Stimulated activated CD8-positive, alpha-beta memory T cell treated with anti-CD3 and anti-CD28 coated beads, Interleukin-7, amount 100 ng/mL, for 24 hours (primary cell): ENCODE results near the gene DSE.

Source experiments
- DNase-seq: peaks from one replicate; pipeline ENCODE4 v3.0.0-alpha.2; 2020; ENCODE audit warnings: low read depth

Gene DSE

GRCh38 chr6:116485559-116486184 lies 114.9 kb downstream of the DSE start:
- DNase-seq = no peak

GRCh38 chr6:116491610-116492330 lies 121.0 kb downstream of the DSE start:
- DNase-seq = no peak

- DNase-seq = no peak
Observed at GRCh38 chr6:116492331-116493067, 121.8 kb downstream of the DSE start.
